HG02973 (cell line): Measurements from ENCODE around the gene GRIK1.

Experiments used
- ATAC-seq: cut with Tn5 transposase; IDR thresholded peaks from one replicate; pipeline ENCODE4 v1.9.1; 2021; ENCODE audit warnings: moderate library complexity; ENCODE audit not compliant: unreplicated experiment

GRIK1 gene

DNA sequence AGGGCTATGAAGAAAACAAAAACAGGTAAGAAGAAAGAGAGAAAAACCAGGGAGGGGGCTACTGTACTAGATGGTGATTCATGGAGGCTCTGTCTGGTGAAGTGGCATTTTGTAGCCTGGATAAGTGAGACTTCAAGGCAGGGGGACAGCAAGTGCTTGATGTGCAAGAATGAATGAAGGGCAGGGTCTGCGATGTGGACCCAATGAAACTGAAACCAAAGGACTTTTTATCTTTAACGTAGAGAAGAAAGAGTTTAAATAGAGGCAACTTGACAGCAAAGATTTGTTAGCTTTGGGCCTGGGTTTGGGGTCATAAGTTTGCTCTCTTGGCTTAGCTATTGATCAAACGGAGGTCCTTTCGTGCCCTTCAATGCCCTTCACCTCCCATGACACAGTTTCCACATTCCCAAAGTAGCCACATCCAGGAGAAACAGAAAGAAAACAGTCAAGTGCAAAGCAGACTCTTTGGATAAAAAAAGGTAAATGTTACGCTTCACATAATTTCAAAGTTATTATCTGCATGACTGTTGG, 291.0 kb downstream of the GRIK1 start:
- no peak for ATAC-seq

DNA sequence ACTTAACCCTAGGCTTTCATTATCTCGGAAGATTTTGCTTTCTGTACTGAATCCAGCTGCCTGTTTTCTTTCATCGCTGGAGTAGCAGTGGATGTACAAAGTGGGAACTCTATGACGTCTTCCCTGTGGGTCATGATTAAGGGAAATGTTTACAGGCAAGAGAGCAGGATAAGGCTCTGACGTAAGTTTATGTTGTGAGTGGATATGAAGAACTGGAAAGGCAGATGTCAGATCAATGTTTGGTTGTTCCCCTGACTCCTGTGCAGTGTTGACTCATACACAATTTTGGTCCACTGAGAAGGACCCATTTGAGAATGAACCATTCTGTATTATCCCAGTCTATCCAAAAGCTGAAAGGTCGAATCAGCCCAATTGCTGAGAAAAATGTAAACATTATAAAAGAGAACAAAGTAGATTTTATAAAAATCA, 292.4 kb downstream of the GRIK1 start:
- no peak for ATAC-seq

DNA sequence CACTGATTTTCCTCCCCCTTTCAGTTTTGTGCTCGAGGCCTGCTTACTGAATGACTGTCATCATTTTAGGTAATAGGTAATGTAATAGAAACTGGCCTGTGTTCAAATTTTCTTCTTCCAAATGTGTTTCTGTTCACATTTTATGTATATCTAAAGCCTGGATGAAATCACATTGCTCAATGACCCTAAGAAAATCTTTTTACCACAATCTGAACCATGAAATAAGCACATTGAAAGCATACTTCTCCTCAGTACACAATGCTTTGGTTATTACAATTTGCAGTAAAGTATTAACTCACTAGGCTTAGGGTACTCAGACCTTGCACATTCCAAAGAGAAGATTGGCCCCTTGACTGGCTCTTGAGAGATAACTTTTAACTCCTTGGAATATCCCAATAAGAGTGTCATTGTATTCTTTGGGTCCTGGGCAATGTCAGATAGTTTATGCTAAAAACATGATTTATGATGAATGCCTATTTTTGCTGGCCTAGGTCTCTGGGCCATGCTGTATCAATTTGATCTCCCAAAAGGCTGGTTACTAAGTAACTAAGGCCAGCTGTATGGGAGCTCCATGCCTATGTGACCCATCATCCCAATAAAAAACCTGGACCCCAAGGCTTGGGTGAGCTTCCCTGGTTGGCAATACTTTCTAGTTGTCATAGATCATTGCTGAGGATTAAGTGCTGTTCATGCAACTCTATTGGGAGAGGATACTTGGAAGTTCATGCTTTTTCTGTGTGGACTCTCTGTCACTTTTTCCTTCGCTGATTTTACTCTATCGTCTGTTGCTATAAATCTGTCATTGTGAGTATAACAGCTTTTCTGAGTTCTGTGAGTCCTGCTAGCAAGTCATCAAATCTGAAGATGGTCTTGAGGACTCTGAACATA, 293.9 kb downstream of the GRIK1 start:
- no peak for ATAC-seq

GRCh38 chr21:29643289-29643688, 296.5 kb downstream of the GRIK1 start:
- no peak for ATAC-seq

- no peak for ATAC-seq
Observed at GRCh38 chr21:29642551-29643245, 297.1 kb downstream of the GRIK1 start.

- ATAC-seq: no peak
Observed at GRCh38 chr21:29641635-29642550, 297.9 kb downstream of the GRIK1 start.

- no peak for ATAC-seq
Observed at GRCh38 chr21:29641001-29641634, 298.7 kb downstream of the GRIK1 start.

- ATAC-seq: peak; percentile 64
Observed at GRCh38 chr21:29640080-29640508, 299.7 kb downstream of the GRIK1 start.

GRCh38 chr21:29639366-29640079, 300.3 kb downstream of the GRIK1 start:
- peak; percentile 15 for ATAC-seq

DNA sequence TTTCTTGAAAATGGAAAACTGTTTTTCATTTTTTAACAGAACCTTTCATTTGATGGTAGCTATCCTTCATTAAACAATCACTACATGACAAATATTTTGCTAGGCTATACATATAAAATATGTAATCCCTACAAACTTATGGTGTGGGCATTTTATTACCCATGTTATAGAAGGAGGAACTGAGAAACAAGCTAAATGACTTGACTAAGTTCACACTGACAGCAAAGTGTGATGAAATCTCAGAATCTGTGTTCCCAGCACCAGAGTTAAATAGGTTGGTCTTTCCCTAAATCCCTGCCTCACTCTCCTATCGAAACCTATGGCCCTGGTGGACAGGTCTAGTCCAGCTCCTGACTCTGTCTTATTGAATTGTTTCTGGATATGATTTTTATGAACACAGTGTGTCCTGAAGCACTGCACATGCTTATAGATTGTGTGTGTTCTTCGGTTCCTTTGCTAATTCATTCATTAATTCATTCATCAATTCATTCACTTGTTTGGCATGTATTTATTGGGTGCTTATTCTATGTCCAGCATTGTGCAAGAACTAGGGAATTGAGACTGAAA, 301.0 kb downstream of the GRIK1 start:
- ATAC-seq: peak; percentile 61

- ATAC-seq: no peak
Observed at GRCh38 chr21:29638138-29638537, 301.7 kb downstream of the GRIK1 start.

- no peak for ATAC-seq
Observed at GRCh38 chr21:29637553-29637952, 302.2 kb downstream of the GRIK1 start.

GRCh38 chr21:29637134-29637533, 302.7 kb downstream of the GRIK1 start:
- no peak for ATAC-seq

GRCh38 chr21:29634418-29634817, 305.4 kb downstream of the GRIK1 start:
- no peak for ATAC-seq

DNA sequence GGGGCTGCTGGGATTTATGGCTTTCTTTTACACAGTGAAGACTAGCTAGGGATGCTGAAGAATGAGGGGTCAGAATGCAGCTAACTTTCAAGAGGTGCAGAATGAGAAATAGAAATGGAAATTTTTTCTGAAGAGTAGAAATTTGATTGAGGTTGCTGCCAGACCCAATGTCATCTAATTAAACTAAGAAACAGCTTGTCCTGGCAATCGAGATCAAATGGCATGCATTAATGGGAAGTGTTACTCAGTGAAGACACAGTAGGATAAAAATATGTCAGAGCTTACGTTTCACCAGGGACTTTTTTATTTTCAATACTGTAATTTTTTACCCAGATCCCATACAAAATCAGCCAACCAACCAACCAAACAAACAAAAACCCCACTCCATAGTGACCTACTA, 306.0 kb downstream of the GRIK1 start:
- ATAC-seq: no peak

GRCh38 chr21:29630441-29630840, 309.4 kb downstream of the GRIK1 start:
- no peak for ATAC-seq

- no peak for ATAC-seq
Observed at GRCh38 chr21:29627905-29628304, 311.9 kb downstream of the GRIK1 start.

DNA sequence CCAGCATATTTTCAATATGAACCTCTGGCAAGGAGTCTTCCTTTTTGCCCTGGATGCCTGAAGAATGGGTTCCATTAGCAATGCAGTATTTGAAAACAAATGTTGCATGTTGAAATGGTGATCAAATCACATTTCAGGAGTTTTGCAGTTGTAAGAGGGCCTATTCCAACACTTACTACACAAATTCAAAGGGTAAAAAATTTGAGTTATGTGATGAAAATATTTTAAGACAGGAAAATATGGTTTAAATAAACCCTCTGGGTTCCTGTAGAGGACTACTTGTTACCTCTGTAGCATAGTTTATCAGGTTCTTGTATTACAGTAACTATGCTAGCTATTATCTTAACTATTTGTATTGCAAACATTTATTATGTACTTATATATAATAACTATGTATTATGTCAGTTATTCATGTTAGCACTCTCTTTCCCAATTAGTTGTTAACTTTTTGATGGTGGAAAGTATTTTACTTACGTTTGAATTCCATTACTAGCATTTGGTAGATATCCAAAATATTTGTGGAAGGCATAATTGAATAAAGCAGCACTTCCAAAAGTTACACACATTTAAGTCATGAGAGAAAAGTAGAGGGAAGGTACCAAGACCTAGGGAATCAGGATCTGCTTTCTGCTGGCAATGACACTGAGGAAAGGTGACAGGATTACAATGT, 312.9 kb downstream of the GRIK1 start:
- ATAC-seq: no peak

DNA sequence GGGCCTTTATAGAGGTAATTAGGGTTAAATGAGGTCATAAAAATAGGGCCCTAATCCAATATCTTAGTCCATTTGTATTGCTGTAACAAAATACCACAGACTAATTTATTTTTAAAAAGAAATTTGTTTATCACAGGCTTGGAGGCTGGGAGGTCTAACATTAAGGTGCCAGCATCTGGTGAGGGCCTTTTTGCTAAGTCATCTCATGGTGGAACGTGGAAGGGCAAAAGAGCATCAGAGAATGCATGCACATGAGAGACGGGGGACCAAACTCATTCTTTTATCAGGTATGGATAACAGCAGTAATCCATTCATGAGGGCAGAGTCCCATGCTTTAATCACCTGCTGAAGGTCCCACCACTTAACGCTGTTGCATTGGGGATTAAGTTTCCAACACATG, 313.8 kb downstream of the GRIK1 start:
- ATAC-seq: no peak
